GM19468 (cell line): ENCODE results near the gene AKIRIN1.
"Not testable (repeated sequence)": the region's sequence is repeated elsewhere in the genome, so short reads cannot be mapped to it uniquely, and the experiment has no call there.

Source experiments
- ATAC-seq: cut with Tn5 transposase; IDR thresholded peaks from one replicate; pipeline ENCODE4 v1.9.1; 2021; ENCODE audit warnings: mild to moderate bottlenecking, moderate library complexity, moderate number of reproducible peaks; ENCODE audit not compliant: unreplicated experiment; ENCODE audit errors: extremely low read depth

AKIRIN1 gene

DNA sequence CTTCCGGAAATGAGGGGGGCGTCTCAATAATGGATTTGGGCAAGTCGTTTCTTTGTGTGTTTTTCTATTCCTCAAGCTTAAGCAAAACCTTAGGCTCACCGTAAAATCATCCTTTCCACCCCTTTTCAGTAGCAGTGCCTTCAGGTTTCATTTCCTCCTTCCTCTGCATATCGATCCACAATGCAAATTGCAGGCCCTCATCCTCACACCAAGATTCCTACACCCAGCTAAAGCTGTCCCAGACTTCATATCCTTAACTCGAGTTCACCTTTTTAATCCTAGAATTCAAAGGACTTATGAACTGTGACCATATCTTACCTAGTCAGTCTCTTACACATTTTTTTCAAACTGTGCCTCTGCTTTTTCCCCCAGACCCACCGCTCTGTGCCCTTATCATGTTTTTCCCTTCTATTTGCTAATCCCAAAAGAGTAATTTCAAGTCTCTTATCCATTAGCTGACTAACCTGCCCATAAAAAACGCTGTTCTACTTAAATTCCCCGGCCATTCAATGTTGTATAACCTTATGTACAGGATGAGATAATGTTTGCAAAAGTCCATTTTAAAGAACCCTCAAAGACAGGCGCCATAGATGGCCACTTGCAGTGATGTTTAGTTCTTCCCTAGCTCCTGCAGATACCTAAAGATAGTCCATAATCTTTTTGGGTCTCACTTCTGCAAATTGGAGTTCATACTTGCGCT, 1.5 kb downstream of the AKIRIN1 start:
- ATAC-seq = no peak

- ATAC-seq = no peak
Observed at GRCh38 chr1:38994196-38994595, 3.1 kb downstream of the AKIRIN1 start.

DNA sequence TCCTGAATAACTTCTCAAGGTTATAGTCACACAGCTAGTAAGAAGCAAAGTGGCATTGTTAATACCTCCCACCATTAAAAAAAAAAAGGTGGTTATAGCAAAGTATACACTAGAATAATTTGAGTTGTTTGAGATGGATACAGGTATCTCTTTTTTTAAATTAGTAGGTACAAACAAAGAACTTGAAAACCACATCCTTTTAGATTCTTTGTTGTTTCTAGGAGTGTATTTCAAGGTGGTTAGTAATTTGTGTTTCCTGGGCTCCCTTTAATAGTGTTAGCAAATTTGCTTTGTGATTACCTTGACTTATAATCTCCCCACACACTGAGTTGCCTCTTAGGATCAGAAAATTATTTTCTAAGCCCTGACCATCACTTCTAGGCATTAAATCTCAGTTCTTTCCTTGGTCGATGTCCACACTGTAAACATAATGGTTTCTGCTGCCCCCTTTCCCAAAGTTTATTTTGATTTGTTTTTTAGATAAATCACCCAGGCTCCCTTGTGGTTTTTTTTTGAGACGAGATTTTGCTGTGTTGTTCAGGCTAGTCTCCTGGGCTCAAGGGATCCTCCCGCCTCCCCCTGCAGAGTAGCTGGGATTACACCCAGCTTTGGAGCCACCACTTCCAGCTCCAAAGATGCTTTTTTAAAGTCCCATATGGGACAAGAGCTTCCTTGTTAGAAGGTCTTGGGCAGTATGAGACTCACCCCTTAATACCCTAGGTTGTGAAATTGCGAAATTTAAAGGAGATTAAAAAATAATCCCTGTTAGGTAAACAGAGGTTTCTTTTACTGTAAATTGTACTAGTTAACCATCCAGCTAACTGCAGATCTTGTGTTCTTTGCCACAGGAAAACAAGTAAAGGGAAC, 6.2 kb downstream of the AKIRIN1 start:
- ATAC-seq = no peak

- ATAC-seq = no peak
Observed at GRCh38 chr1:38997901-38998190, 6.8 kb downstream of the AKIRIN1 start.

DNA sequence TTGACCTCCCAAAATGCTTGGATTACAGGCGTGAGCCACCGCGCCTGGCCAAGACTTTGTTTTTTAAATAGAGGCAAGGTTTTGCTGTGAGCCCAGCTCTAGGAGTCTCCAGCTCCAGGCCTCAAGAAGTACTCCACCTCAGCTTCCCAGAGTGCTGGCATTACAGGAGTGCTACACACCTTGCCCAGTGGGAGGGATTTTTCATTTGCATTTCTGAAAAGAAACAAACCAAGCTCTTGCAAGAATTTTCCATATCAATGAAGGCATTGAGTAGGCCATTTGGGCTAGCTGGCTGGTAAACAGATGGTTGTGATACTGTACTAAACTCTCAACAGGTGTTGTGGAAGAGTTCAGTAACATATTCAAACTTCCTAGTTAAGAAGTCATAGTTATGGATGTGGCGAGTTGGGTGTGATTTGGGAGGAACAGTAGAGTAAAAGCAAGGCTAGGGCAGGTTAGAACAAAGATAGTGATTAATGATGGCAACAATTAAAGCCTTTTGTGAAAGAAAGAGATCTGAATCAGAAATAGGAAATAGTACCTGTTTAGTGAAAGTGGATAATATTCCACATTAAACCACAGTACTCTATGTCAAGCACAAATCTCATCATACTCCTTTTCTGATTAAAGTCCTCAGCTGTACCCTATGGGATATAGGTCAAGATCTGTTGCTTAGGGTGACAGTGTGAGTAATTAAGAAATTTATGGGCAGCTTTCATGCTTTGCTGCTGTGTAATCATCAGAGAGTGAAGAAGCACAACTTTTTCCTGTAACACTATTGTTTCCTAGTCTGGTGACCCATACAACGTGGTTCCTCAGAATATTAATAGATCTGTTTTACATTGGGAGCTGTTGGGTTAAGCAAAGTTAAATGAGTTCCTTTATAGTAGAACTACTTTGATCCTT, 10.7 kb downstream of the AKIRIN1 start:
- no peak for ATAC-seq

- no peak for ATAC-seq
Observed at GRCh38 chr1:39003281-39003680, 12.2 kb downstream of the AKIRIN1 start.

GRCh38 chr1:39003794-39004193, 12.7 kb downstream of the AKIRIN1 start:
- ATAC-seq = no peak

GRCh38 chr1:39006287-39006686, 15.2 kb downstream of the AKIRIN1 start:
- no peak for ATAC-seq

DNA sequence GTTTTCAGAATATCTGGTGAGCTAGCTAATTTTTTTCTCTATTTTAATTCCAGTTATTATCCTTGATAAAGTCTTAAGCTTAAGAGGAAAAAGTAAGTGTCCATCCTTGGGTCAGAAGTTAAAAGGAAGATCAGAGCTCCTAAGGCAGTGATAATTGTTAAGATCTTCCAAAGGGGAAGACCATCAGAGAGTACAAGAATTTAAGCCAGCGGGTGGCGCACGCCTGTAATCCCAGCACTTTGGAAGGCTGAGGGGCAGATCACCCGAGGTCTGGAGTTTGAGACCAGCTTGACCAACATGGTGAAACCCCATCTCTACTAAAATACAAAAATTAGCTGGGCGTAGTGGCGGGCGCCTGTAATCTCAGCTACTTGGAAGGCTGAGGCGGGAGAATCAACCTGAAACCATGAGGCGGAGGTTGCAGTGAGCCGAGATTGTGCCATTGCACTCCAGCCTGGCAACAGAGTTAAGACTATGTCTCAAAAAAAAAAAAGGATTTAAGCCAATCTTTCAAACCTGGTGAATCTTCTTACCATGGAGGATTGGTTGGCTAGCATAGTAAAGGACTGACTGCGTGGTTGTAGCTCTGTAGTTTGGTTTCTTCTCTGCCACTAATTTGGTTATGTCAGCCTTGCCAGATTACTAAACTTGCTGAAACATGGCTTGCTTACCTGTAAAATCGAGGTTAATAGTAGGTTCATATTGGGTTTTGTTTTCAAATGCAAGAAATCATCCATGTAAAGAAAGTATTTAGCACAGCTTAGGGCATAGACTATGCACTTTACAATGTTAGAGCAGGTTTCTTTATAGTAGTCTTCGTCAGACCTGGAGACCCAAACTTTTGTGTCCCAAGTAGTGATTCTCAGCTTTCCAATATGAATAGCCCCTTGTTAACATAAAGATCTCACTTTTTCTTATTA, 15.9 kb downstream of the AKIRIN1 start:
- ATAC-seq = no peak

- not testable (repeated sequence) for ATAC-seq
Observed at GRCh38 chr1:39014956-39015355, 23.9 kb downstream of the AKIRIN1 start.

DNA sequence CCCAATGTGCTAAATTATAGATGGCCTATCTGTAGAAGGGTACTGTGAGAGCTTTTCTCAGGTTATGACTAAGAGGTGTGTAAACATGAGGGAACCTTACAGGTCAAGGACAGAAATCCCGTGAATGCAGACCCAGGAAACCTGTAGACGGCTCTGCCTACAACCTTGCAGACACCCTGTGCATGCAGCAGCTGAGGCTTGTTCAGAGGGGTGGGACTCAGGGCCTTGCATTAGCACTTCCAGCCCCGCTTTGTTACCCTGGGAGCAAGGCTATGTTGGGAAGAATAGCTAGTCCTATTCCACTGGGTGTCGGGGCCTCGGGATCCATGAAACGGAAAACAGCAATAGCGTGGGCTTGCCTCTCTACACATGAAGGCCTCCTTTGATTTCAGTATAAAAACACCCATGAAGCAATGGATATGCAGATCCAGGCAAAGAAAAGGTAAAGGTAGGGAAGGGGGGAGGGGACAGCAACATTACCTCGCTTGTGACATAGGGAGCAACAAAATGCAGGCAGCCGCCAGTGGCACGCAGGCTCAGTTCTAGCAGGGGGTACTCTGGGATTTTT, 25.6 kb downstream of the AKIRIN1 start:
- no peak for ATAC-seq

GRCh38 chr1:39017266-39017665, 26.2 kb downstream of the AKIRIN1 start:
- ATAC-seq = no peak

DNA sequence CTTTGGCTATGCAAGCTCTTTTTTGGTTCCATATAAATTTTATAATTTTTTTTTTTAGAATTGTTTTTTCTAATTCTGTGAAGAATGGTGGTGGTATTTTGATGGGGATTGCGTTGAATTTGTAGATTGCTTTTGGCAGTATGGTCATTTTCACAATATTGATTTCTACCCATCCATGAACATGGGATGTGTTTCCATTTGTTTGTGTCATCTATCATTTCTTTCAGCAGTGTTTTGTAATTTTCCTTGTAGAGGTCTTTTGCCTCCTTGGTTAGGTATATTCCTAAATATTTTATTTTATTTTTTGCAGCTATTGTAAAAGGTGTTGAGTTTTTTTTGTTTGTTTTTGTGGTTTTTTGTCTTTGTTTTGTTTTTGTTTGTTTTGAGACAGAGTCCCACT, 29.4 kb downstream of the AKIRIN1 start:
- ATAC-seq = not testable (repeated sequence)

GRCh38 chr1:39021426-39021825, 30.4 kb downstream of the AKIRIN1 start:
- no peak for ATAC-seq

- ATAC-seq = no peak
Observed at GRCh38 chr1:39023140-39023539, 32.1 kb downstream of the AKIRIN1 start.

GRCh38 chr1:39026051-39026865, 35.2 kb downstream of the AKIRIN1 start, which contains the start of gene NDUFS5:
NDUFS5 (plus strand) TSS chr1:39026350; CDS start chr1:39028725, 2,375 bp downstream.
- no peak for ATAC-seq

DNA sequence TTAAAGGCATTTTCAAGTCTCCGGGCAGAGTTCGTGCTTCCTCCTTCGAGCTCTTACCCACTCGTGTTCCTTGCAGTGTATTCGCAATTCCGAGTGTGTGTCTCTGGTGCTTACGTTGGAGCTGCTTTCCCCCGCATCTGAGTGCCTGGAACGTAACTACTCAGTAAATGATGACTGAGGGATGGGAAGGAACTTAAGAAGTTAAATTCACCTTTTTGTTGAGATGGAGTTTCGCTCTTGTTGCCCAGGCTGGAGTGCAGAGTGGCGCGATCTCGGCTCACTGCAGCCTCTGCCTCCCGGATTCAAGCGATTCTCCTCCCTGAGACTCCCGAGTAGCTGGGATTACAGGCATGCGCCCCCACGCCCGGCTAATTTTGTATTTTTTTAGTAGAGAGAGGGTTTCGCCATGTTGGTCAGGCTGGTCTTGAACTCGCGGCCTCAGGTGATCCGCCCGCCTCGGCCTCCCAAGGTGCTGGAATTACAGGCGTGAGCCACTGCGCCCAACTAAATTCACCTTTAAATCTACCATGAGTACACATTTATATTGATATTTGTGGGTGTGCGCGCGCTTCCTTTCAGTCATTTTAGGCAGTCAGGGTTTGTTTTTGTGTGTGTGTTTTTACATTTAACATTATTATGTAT, 35.9 kb downstream of the AKIRIN1 start:
- ATAC-seq = no peak

GRCh38 chr1:39034114-39034654, 43.1 kb downstream of the AKIRIN1 start:
- no peak for ATAC-seq
